ENCODE data around the gene MYH8. TPM values are rescaled to one million over a fixed set of nuclear protein-coding genes. Genes with fewer than 3 reads are reported as not detected.

MYH8 gene
- total RNA-seq, 4 donors from 2014 or later, result not detected

DNA sequence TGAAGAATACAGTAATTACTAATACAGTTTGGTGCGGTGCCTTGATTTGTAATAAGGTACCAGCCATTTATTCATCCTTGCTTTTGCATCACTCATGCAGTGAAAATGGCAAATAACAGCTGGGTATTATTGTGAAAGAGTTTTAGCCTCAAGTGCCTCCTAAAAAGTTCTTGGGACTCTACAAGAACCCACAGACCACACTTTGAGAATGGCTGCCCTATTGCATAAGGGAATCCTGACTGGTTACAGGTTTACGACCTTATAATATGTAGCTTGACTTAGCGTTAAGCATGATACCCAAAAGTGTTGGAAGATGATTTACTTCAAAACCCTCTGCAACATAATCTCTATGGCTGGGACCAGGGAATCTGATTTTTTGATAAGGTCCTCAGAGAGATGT, 53.2 kb downstream of the MYH8 start:
- DNase-seq, result no peak
- Histone ChIP-seq H3K36me3 (no peaks in the 10 kb centered on the region), H3K4me1 (no peaks in the 10 kb centered on the region), H3K4me3 (no peak overlapping the region), H3K9me3 (no peaks in the 10 kb centered on the region), H3K27me3 (no peaks in the 10 kb centered on the region), H3K27ac (no peak overlapping the region)
- TF ChIP-seq POLR2A (IDR thresholded peaks at IDR 0.05), result no peak
- TF ChIP-seq, protein P1, sequence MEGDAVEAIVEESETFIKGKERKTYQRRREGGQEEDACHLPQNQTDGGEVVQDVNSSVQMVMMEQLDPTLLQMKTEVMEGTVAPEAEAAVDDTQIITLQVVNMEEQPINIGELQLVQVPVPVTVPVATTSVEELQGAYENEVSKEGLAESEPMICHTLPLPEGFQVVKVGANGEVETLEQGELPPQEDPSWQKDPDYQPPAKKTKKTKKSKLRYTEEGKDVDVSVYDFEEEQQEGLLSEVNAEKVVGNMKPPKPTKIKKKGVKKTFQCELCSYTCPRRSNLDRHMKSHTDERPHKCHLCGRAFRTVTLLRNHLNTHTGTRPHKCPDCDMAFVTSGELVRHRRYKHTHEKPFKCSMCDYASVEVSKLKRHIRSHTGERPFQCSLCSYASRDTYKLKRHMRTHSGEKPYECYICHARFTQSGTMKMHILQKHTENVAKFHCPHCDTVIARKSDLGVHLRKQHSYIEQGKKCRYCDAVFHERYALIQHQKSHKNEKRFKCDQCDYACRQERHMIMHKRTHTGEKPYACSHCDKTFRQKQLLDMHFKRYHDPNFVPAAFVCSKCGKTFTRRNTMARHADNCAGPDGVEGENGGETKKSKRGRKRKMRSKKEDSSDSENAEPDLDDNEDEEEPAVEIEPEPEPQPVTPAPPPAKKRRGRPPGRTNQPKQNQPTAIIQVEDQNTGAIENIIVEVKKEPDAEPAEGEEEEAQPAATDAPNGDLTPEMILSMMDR (IDR thresholded peaks at IDR 0.05), result no peak

DNA sequence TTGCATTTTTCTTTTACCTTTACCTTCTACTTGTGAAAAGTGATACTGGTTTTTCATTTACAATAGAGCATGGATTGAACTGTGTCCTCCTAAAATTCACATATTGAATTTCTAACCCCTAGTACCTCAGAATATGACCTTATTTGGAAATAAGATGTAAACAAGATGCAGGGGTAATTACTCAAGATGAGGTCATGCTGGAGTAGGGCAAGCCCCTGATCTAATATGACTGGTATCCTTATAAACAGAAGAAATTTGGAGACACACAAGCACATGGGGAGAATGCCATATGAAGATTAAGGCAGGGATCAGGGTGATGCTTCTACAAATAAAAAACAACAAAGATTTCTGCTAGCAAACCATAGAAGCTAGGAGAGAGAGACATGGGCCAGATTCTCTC, 61.2 kb downstream of the MYH8 start:
- H3K4me3 ChIP-seq, result no peak overlapping the region
- TF ChIP-seq, protein P1 (IDR thresholded peaks at IDR 0.05), result no peak
- TF ChIP-seq POLR2A (IDR thresholded peaks at IDR 0.05), result no peak
- no peak overlapping the region for H3K27ac ChIP-seq
- H3K36me3 ChIP-seq, result no peaks in the 10 kb centered on the region
- H3K4me1 ChIP-seq, result no peaks in the 10 kb centered on the region
- no peaks in the 10 kb centered on the region for H3K27me3 ChIP-seq
- H3K9me3 ChIP-seq, result no peaks in the 10 kb centered on the region
- no peak for DNase-seq

DNA sequence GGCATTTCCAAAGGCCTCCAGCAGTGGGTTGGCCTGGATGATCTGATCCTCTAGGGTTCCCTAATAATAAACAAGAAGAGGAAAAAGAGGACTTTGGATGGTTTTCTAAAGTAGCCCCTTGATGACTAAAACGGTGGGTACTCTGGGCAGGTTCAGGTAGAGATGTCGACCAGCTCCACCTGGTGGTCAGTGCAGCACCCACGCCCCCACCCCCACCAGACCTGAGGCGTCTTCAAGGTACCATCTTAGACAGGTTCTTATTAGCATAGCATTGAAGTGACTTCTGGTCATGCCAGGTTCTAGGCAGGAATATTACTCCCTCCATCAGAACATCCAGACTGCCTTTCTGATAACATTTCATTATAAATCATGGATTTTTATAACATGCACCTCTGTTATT, 64.0 kb downstream of the MYH8 start:
- H3K27me3 ChIP-seq, result no peaks in the 10 kb centered on the region
- no peak overlapping the region for H3K4me3 ChIP-seq
- H3K4me1 ChIP-seq, result no peaks in the 10 kb centered on the region
- H3K27ac ChIP-seq, result no peak overlapping the region
- no peaks in the 10 kb centered on the region for H3K9me3 ChIP-seq
- no peak for DNase-seq
- TF ChIP-seq, protein P1 (IDR thresholded peaks at IDR 0.05), result peak in 2 of 6 experiments; percentile 17
- no peak for TF ChIP-seq POLR2A (IDR thresholded peaks at IDR 0.05)
- H3K36me3 ChIP-seq, result no peaks in the 10 kb centered on the region

DNA sequence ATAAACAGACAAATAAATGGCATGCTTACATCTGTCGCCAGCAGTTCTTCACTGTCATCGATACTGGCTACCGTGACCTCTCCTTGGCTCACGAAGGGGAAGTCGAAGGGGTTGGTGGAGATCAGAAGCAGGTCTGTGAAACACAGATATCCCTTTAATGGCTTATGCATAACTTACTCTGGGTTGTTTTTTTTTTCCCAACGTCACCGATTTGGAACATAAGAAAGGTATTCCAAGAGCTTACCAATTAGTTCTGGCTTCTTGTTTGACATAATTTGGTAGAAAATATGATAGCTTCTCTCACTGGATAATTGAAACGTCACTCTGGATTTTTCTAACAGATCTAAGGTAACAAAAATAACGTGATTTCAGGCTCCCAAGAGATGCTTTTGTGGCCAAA, 67.1 kb downstream of the MYH8 start:
- H3K27ac ChIP-seq, result no peak overlapping the region
- H3K27me3 ChIP-seq, result no peaks in the 10 kb centered on the region

DNA sequence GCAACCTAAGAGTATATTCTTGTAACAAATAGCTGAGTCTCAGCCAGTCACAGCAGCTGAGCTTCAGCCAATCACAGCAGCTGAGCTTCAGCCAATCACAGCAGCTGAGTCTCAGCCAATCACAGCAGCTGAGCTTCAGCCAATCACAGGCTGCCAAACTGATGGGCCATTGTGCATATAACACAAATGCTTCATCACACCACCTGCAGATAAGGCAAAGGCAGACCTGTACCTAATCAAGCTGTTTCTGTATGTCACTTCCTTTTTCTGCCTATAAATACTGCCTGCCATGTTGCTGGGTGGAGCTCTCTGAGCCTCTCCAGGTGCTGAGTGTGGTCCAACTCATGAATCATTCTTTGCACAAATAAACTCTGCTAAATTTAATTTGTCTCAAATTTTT, 68.9 kb downstream of the MYH8 start:
- TF ChIP-seq, protein P1 (IDR thresholded peaks at IDR 0.05), result no peak
- no peak for TF ChIP-seq POLR2A (IDR thresholded peaks at IDR 0.05)
- H3K4me1 ChIP-seq, result no peaks in the 10 kb centered on the region
- H3K27me3 ChIP-seq, result no peaks in the 10 kb centered on the region
- H3K9me3 ChIP-seq, result no peaks in the 10 kb centered on the region
- no peak overlapping the region for H3K27ac ChIP-seq
- no peak overlapping the region for H3K4me3 ChIP-seq
- H3K36me3 ChIP-seq, result no peaks in the 10 kb centered on the region
- DNase-seq, result no peak

More for the DNA sequence above, 67.1 kb downstream of the MYH8 start:
- H3K9me3 ChIP-seq, result no peaks in the 10 kb centered on the region
- no peaks in the 10 kb centered on the region for H3K36me3 ChIP-seq
- DNase-seq, result no peak
- TF ChIP-seq POLR2A (IDR thresholded peaks at IDR 0.05), result no peak
- TF ChIP-seq, protein P1 (IDR thresholded peaks at IDR 0.05), result no peak
- no peaks in the 10 kb centered on the region for H3K4me1 ChIP-seq
- H3K4me3 ChIP-seq, result no peak overlapping the region

DNA sequence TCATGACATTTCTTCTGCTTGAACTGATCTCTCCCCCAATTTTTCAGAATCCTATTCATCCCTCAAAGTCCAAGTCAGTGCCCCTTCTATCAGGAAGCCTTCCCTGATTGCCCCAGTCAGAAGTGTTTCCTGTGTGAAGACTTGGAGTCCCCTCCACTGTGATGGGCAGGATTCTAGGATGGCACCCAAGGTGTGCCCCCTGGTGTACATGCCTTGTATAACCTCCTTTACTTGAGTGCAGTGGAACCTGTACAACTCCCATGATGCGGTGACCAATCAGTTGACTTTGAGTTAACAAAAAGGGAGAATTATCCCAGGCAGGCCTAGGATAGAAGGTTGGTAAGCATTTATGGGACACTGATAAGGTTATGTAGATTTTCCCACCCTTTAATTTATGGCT, 72.3 kb downstream of the MYH8 start:
- no peaks in the 10 kb centered on the region for H3K36me3 ChIP-seq
- no peaks in the 10 kb centered on the region for H3K4me1 ChIP-seq
- TF ChIP-seq POLR2A (IDR thresholded peaks at IDR 0.05), result no peak
- TF ChIP-seq, protein P1 (IDR thresholded peaks at IDR 0.05), result peak in 1 of 6 experiments; percentile 14
- H3K27me3 ChIP-seq, result no peaks in the 10 kb centered on the region
- DNase-seq, result no peak
- no peak overlapping the region for H3K27ac ChIP-seq
- no peak overlapping the region for H3K4me3 ChIP-seq
- H3K9me3 ChIP-seq, result no peaks in the 10 kb centered on the region

Data from Peyer's patch (tissue), 4 donors.